Measurements from ENCODE around the gene AMZ2.

The AMZ2 gene

DNA sequence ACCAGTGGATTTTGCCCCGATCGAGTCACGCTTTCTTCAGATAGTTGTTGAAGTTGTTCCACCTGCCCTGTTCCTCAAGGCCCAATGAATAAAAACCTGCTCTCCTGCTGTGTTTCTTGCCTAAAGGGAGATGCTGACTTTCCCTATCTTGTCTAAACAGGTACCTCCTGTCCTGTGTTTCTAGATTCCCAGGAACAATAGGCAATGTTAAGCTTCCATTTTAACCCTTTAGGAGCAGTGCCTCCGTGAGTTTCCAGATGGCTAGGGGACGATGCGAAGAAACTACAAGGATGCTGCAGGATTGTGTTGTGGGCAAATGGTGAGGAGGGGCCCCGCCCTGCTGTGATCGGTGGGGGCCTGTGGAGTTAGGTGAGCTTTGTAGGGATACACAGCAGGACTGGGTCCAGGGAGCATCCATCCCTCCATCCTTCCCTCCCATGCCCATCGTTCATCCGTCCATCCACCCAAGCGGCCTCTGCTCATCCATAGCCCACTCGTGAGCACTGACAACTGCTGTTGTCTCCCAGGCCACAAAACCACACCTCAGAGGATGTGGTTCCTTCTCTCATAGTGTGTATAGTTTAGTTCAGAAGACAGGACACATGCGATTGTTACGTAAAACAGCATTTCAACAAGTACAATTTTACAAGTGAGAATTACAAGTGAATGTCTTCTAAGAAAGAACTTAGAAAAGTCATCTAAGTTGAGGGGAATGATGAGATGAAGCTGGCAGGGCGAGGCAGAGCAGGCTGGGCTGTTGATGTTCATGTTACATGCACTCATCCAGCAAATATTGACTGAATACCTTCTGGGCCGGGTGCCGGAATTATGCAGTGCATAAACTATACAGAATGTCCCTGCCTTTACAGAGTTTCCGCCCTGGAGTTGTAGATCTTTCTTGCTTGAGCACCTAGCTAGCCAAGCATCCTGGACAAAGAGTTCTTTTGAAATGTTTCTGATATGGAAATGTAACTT lies 48.7 kb downstream of the AMZ2 start:
- H3K27ac ChIP-seq (ENCODE audit: low read length) = no peak overlapping the region
- no peak overlapping the region for H3K9ac ChIP-seq (ENCODE audit: low read depth, low read length)
- peaks cover 24% of the 10 kb centered on the region; the same call in 1 of the 2 replicates for H3K27me3 ChIP-seq (ENCODE audit: insufficient read depth, low read length)
- H3K4me3 ChIP-seq (ENCODE audit: low read length) = no peak overlapping the region
- peaks cover 31% of the 10 kb centered on the region; the same call in 1 of the 2 replicates for H3K4me1 ChIP-seq (ENCODE audit: insufficient read depth, low read length)
- H3K9me3 ChIP-seq (ENCODE audit: insufficient read depth, low read depth, low read length) = no peaks in the 10 kb centered on the region
- no peaks in the 10 kb centered on the region for H3K36me3 ChIP-seq (ENCODE audit: insufficient read depth, low read depth, low read length)

DNA sequence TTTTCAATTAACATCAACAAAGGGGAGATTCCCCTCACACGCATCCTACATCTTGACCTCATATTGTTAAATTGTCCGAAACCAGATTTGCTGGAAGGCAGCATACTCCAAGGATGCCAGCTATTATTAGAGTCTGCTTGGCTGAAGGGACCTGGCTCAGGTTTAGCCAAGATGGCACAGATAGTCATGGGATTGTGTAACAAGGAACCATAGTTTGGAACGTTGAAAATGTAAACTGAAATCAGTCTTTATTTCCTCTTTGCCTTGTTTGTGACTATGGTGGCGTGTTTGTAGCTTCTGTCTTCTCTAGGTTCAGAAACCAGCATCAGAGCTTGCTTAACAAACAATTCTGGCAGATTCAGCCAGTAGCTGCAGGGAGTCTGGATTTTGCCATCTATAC lies 49.4 kb downstream of the AMZ2 start:
- H3K27me3 ChIP-seq (ENCODE audit: insufficient read depth, low read length) = peaks cover 23% of the 10 kb centered on the region; the same call in 1 of the 2 replicates
- no peak overlapping the region for H3K9ac ChIP-seq (ENCODE audit: low read depth, low read length)
- no peaks in the 10 kb centered on the region for H3K36me3 ChIP-seq (ENCODE audit: insufficient read depth, low read depth, low read length)
- no peak overlapping the region for H3K27ac ChIP-seq (ENCODE audit: low read length)
- H3K4me3 ChIP-seq (ENCODE audit: low read length) = no peak overlapping the region
- H3K4me1 ChIP-seq (ENCODE audit: insufficient read depth, low read length) = peaks cover 35% of the 10 kb centered on the region; the same call in 1 of the 2 replicates
- no peaks in the 10 kb centered on the region for H3K9me3 ChIP-seq (ENCODE audit: insufficient read depth, low read depth, low read length)

DNA sequence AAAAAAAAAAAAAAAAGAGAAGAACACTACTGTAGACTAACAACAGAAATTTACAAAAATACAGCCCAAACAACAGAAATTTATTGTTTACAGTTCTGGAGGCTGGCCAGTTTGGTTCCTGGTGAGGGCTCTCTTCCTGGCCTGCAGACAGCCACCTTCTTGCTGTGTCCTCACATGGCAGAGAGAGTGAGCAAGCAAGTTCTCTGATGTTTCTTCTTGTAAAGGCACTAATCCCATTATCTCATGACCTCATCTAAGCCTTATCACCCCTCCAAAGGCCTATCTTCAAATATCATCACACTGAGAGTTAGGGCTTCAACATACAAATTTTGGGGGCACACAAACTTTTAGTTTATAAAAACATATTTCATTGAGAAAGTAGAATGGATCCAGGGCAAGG lies 50.8 kb downstream of the AMZ2 start:
- Histone ChIP-seq H3K27me3 (ENCODE audit: insufficient read depth, low read length) (peaks cover 10% of the 10 kb centered on the region; the same call in 1 of the 2 replicates), H3K9me3 (ENCODE audit: insufficient read depth, low read depth, low read length) (no peaks in the 10 kb centered on the region), H3K4me1 (ENCODE audit: insufficient read depth, low read length) (peaks cover 37% of the 10 kb centered on the region; the same call in 1 of the 2 replicates), H3K27ac (ENCODE audit: low read length) (no peak overlapping the region), H3K4me3 (ENCODE audit: low read length) (no peak overlapping the region), H3K36me3 (ENCODE audit: insufficient read depth, low read depth, low read length) (no peaks in the 10 kb centered on the region), H3K9ac (ENCODE audit: low read depth, low read length) (no peak overlapping the region)

- Histone ChIP-seq H3K9me3 (ENCODE audit: insufficient read depth, low read depth, low read length) (no peaks in the 10 kb centered on the region), H3K4me3 (ENCODE audit: low read length) (no peak overlapping the region), H3K9ac (ENCODE audit: low read depth, low read length) (no peak overlapping the region), H3K36me3 (ENCODE audit: insufficient read depth, low read depth, low read length) (no peaks in the 10 kb centered on the region), H3K27me3 (ENCODE audit: insufficient read depth, low read length) (peaks cover 2% of the 10 kb centered on the region; the same call in 1 of the 2 replicates), H3K4me1 (ENCODE audit: insufficient read depth, low read length) (peaks cover 25% of the 10 kb centered on the region; the same call in 1 of the 2 replicates), H3K27ac (ENCODE audit: low read length) (no peak overlapping the region)
Observed at GRCh38 chr17:68299817-68300216, 52.0 kb downstream of the AMZ2 start.

DNA sequence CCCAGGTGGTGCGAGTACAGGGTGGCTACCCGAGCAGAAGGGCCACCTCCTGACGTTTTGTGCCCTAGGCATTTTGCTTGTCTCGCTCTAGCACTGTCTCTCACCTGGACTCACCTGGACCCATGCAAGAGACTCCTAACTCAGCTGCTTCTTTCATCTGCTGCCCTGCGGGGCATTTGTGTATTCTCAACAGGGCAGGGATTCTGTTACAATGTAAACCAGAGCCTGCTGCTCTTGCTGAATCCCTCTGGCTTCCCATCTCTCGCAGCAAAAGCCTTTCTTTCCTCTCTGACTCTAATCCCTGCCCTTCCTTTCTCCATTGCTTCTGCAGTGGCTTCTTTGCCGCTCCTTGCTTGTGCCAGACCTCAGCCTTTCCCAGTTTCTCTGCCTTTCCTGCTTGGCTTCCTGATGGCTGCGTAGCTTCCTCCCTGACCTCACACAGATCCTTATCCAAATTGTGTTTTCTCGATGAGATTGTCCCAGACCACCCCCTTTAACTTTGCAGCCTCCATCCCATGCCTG lies 53.7 kb downstream of the AMZ2 start:
- no peak overlapping the region for H3K4me3 ChIP-seq (ENCODE audit: low read length)
- no peak overlapping the region for H3K9ac ChIP-seq (ENCODE audit: low read depth, low read length)
- H3K9me3 ChIP-seq (ENCODE audit: insufficient read depth, low read depth, low read length) = no peaks in the 10 kb centered on the region
- no peaks in the 10 kb centered on the region for H3K36me3 ChIP-seq (ENCODE audit: insufficient read depth, low read depth, low read length)
- H3K4me1 ChIP-seq (ENCODE audit: insufficient read depth, low read length) = peaks cover 19% of the 10 kb centered on the region; the same call in 1 of the 2 replicates
- H3K27ac ChIP-seq (ENCODE audit: low read length) = no peak overlapping the region
- no peaks in the 10 kb centered on the region for H3K27me3 ChIP-seq (ENCODE audit: insufficient read depth, low read length)

DNA sequence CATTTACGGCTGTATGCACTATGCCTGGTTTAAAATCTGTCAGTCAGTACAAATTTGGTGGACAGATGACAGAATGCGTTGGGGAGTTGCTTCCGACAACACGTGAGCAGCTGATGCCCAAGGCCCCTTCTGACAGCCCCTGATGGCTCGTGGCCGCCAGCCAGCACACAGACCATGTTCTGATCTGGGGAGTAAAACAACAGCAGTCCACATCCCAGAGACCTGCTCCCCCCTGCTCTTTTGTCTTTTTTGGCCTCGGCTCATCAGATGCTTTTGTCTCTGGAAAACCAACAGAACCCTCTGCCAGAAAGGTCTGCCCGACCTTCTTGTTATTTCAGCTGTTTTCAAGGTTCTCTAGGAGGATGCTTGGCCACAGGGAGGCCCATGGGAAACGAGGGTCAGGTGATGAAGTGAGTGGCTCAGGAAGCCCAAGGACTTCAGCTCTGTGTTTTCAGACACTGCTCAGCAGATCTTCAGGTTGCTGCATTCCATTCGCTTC lies 54.3 kb downstream of the AMZ2 start:
- H3K27ac ChIP-seq (ENCODE audit: low read length) = no peak overlapping the region
- H3K9ac ChIP-seq (ENCODE audit: low read depth, low read length) = 0 out of 2 replicates have a peak overlapping the region, but pooled peaks have one; percentile 5
- no peaks in the 10 kb centered on the region for H3K27me3 ChIP-seq (ENCODE audit: insufficient read depth, low read length)
- peaks cover 13% of the 10 kb centered on the region; the same call in 1 of the 2 replicates for H3K4me1 ChIP-seq (ENCODE audit: insufficient read depth, low read length)
- no peaks in the 10 kb centered on the region for H3K36me3 ChIP-seq (ENCODE audit: insufficient read depth, low read depth, low read length)
- H3K4me3 ChIP-seq (ENCODE audit: low read length) = no peak overlapping the region
- H3K9me3 ChIP-seq (ENCODE audit: insufficient read depth, low read depth, low read length) = no peaks in the 10 kb centered on the region

- Histone ChIP-seq H3K4me3 (ENCODE audit: low read length) (no peak overlapping the region), H3K36me3 (ENCODE audit: insufficient read depth, low read depth, low read length) (no peaks in the 10 kb centered on the region), H3K9me3 (ENCODE audit: insufficient read depth, low read depth, low read length) (no peaks in the 10 kb centered on the region), H3K27me3 (ENCODE audit: insufficient read depth, low read length) (no peaks in the 10 kb centered on the region), H3K4me1 (ENCODE audit: insufficient read depth, low read length) (peaks cover 11% of the 10 kb centered on the region; the same call in 1 of the 2 replicates), H3K27ac (ENCODE audit: low read length) (no peak overlapping the region), H3K9ac (ENCODE audit: low read depth, low read length) (0 out of 2 replicates have a peak overlapping the region, but pooled peaks have one; percentile 5)
Observed at GRCh38 chr17:68302666-68303065, 54.8 kb downstream of the AMZ2 start.

- no peaks in the 10 kb centered on the region for H3K9me3 ChIP-seq (ENCODE audit: insufficient read depth, low read depth, low read length)
- H3K27me3 ChIP-seq (ENCODE audit: insufficient read depth, low read length) = no peaks in the 10 kb centered on the region
- no peak overlapping the region for H3K27ac ChIP-seq (ENCODE audit: low read length)
- H3K9ac ChIP-seq (ENCODE audit: low read depth, low read length) = no peak overlapping the region
- no peaks in the 10 kb centered on the region for H3K36me3 ChIP-seq (ENCODE audit: insufficient read depth, low read depth, low read length)
- peaks cover 11% of the 10 kb centered on the region; the same call in 1 of the 2 replicates for H3K4me1 ChIP-seq (ENCODE audit: insufficient read depth, low read length)
- H3K4me3 ChIP-seq (ENCODE audit: low read length) = no peak overlapping the region
Observed at GRCh38 chr17:68304706-68305105, 56.9 kb downstream of the AMZ2 start.

GRCh38 chr17:68305142-68305541 lies 57.3 kb downstream of the AMZ2 start:
- Histone ChIP-seq H3K27me3 (ENCODE audit: insufficient read depth, low read length) (no peaks in the 10 kb centered on the region), H3K4me3 (ENCODE audit: low read length) (no peak overlapping the region), H3K9me3 (ENCODE audit: insufficient read depth, low read depth, low read length) (no peaks in the 10 kb centered on the region), H3K4me1 (ENCODE audit: insufficient read depth, low read length) (peaks cover 11% of the 10 kb centered on the region; the same call in 1 of the 2 replicates), H3K9ac (ENCODE audit: low read depth, low read length) (no peak overlapping the region), H3K36me3 (ENCODE audit: insufficient read depth, low read depth, low read length) (no peaks in the 10 kb centered on the region), H3K27ac (ENCODE audit: low read length) (no peak overlapping the region)
